Keratinocyte (primary cell): ENCODE data around the gene DBET.
"Not testable (repeated sequence)": the region's sequence is repeated elsewhere in the genome, so short reads cannot be mapped to it uniquely, and the experiment has no call there.

ENCODE experiments used
- CTCF ChIP-seq, 3 experiments: IDR thresholded peaks in 1 of 3; conservative IDR thresholded peaks in 1 of 3; optimal IDR thresholded peaks in 1 of 3; 2 replicates in 2 of 3; 3 replicates in 1 of 3; pipeline versions ENCODE3 to v1.5.1; 2011; ENCODE audit warnings: low read length in 3 of 3, mild to moderate bottlenecking in 3 of 3, moderate library complexity in 2 of 3, control low read depth in 1 of 3, inconsistent platforms in 1 of 3; ENCODE audit not compliant: insufficient read depth in 2 of 3; ENCODE audit errors: extremely low read depth in 1 of 3
- EZH2 ChIP-seq: IDR thresholded peaks from one replicate; pipeline ENCODE4 v1.6.1; 2012; ENCODE audit warnings: inconsistent platforms, mild to moderate bottlenecking, low read length, moderate library complexity

- not testable (repeated sequence) for TF ChIP-seq CTCF (optimal IDR thresholded peaks at IDR 0.05 in 1 of 3, IDR thresholded peaks at IDR 0.05 in 1 of 3, conservative IDR thresholded peaks at IDR 0.05 in 1 of 3; ENCODE audit: extremely low read depth in 1 of 3, insufficient read depth in 2 of 3, low read length in 3 of 3); EZH2
Measured at GRCh38 chr4:190114991-190115390, 50.7 kb downstream of the DBET start.
